HEK293T (cell line): ENCODE measurements around the gene STMP1.

Experiments used
- ARNT ChIP-seq: fragments of 450-650 bp; IDR thresholded peaks from 2 replicates; pipeline ENCODE4 v1.6.1; 2017; ENCODE audit warnings: mild to moderate bottlenecking
- BHLHE40 ChIP-seq: fragments of 450-650 bp; IDR thresholded peaks from 2 replicates; pipeline ENCODE4 v1.6.1; 2016; ENCODE audit warnings: mild to moderate bottlenecking, moderate library complexity, borderline replicate concordance
- FOXA1 ChIP-seq: fragments of 450-650 bp; IDR thresholded peaks from 2 replicates; pipeline ENCODE4 v1.6.1; 2016; ENCODE audit warnings: mild to moderate bottlenecking
- FOXK2 ChIP-seq: fragments of 450-650 bp; IDR thresholded peaks from 2 replicates; pipeline ENCODE4 v1.6.1; 2016; ENCODE audit warnings: mild to moderate bottlenecking
- FOXM1 ChIP-seq: fragments of 450-650 bp; IDR thresholded peaks from 2 replicates; pipeline ENCODE4 v1.6.1; 2017; ENCODE audit warnings: mild to moderate bottlenecking, borderline replicate concordance
- L3MBTL2 ChIP-seq: fragments of 450-650 bp; conservative IDR thresholded peaks from 2 replicates; pipeline ENCODE4 v1.6.1; 2016; ENCODE audit warnings: mild to moderate bottlenecking
- NFRKB ChIP-seq: fragments of 450-650 bp; IDR thresholded peaks from 2 replicates; pipeline ENCODE4 v1.6.1; 2016; ENCODE audit warnings: mild to moderate bottlenecking, moderate library complexity
- SP1 ChIP-seq: fragments of 450-650 bp; IDR thresholded peaks from 2 replicates; pipeline ENCODE4 v1.6.1; 2017
- TARDBP ChIP-seq: fragments of 450-650 bp; IDR thresholded peaks from 2 replicates; pipeline ENCODE4 v1.6.1; 2016
- TF ChIP-seq, protein P1 (sequence below): fragments of 450-650 bp; IDR thresholded peaks from 2 replicates; pipeline ENCODE4 v1.6.1; 2016

DNA sequence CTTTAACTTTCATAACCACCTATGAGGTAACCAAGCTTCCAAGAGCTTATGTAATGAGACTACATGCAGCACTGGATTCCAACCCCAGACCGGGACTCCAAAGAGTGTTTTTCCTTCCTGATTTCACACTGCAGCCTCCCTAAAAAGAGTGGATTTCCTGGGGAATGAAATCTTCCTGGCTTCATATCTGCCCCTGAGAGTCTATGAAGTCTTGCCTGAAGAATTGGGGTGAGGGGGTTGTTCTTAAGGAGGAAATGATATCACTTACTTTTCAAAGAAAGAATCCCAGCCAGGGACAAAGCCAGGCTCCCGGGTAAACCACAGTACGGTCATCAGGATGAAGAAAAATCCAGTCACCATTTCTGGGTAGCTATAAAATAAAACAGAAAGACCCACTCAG, 29.7 kb downstream of the STMP1 start:
- TF ChIP-seq NFRKB = no peak
- TF ChIP-seq, protein P1, sequence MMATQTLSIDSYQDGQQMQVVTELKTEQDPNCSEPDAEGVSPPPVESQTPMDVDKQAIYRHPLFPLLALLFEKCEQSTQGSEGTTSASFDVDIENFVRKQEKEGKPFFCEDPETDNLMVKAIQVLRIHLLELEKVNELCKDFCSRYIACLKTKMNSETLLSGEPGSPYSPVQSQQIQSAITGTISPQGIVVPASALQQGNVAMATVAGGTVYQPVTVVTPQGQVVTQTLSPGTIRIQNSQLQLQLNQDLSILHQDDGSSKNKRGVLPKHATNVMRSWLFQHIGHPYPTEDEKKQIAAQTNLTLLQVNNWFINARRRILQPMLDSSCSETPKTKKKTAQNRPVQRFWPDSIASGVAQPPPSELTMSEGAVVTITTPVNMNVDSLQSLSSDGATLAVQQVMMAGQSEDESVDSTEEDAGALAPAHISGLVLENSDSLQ = no peak
- TF ChIP-seq BHLHE40 = no peak
- no peak for TF ChIP-seq FOXM1
- no peak for TF ChIP-seq SP1
- no peak for TF ChIP-seq L3MBTL2
- TF ChIP-seq FOXK2 = no peak
- TF ChIP-seq TARDBP = no peak
- TF ChIP-seq FOXA1 = no peak
- TF ChIP-seq ARNT = no peak
